Measurements from ENCODE around the gene GJB6. TPM values are rescaled to one million over a fixed set of nuclear protein-coding genes. Genes with fewer than 3 reads are reported as not detected.

Gene GJB6
- total RNA-seq, 1 donor from 2014 or later = not detected

- intact Hi-C loops (cut with DNase I) = no loop called here
- Histone ChIP-seq H3K9me3 (no peaks in the 10 kb centered on the region), H3K36me3 (no peaks in the 10 kb centered on the region), H3K27me3 (no peaks in the 10 kb centered on the region), H3K4me1 (no peaks in the 10 kb centered on the region), H3K27ac (no peak overlapping the region), H3K4me3 (no peak overlapping the region)
- DNase-seq (ENCODE audit: low spot score in 2 of 2) = no peak
- TF ChIP-seq CTCF (IDR thresholded peaks at IDR 0.05) = no peak
Measured at GRCh38 chr13:20254076-20254475, 22.0 kb upstream of the GJB6 start.

- no peak overlapping the region for H3K27ac ChIP-seq
- H3K4me3 ChIP-seq = no peak overlapping the region
- intact Hi-C loops (cut with DNase I) = no loop called here
- no peaks in the 10 kb centered on the region for H3K36me3 ChIP-seq
- TF ChIP-seq CTCF (IDR thresholded peaks at IDR 0.05) = no peak
- H3K27me3 ChIP-seq = no peaks in the 10 kb centered on the region
- no peaks in the 10 kb centered on the region for H3K9me3 ChIP-seq
- DNase-seq (ENCODE audit: low spot score in 2 of 2) = no peak
- H3K4me1 ChIP-seq = no peaks in the 10 kb centered on the region
Measured at GRCh38 chr13:20249913-20250312, 17.8 kb upstream of the GJB6 start.

- Histone ChIP-seq H3K4me3 (no peak overlapping the region), H3K27me3 (no peaks in the 10 kb centered on the region), H3K27ac (no peak overlapping the region), H3K36me3 (no peaks in the 10 kb centered on the region), H3K4me1 (no peaks in the 10 kb centered on the region), H3K9me3 (no peaks in the 10 kb centered on the region)
- intact Hi-C loops (cut with DNase I) = no loop called here
- no peak for TF ChIP-seq CTCF (IDR thresholded peaks at IDR 0.05)
- no peak for DNase-seq (ENCODE audit: low spot score in 2 of 2)
Measured at GRCh38 chr13:20247963-20248362, 15.8 kb upstream of the GJB6 start.

GRCh38 chr13:20247403-20247802, 15.3 kb upstream of the GJB6 start:
- DNase-seq (ENCODE audit: low spot score in 2 of 2) = no peak
- Histone ChIP-seq H3K27ac (no peak overlapping the region), H3K27me3 (no peaks in the 10 kb centered on the region), H3K4me1 (no peaks in the 10 kb centered on the region), H3K4me3 (no peak overlapping the region), H3K9me3 (no peaks in the 10 kb centered on the region), H3K36me3 (no peaks in the 10 kb centered on the region)
- TF ChIP-seq CTCF (IDR thresholded peaks at IDR 0.05) = no peak
- intact Hi-C loops (cut with DNase I) = no loop called here

- no peaks in the 10 kb centered on the region for H3K36me3 ChIP-seq
- no peak overlapping the region for H3K4me3 ChIP-seq
- intact Hi-C loops (cut with DNase I) = no loop called here
- no peak overlapping the region for H3K27ac ChIP-seq
- no peak for TF ChIP-seq CTCF (IDR thresholded peaks at IDR 0.05)
- H3K27me3 ChIP-seq = no peaks in the 10 kb centered on the region
- no peak for DNase-seq (ENCODE audit: low spot score in 2 of 2)
- no peaks in the 10 kb centered on the region for H3K4me1 ChIP-seq
- no peaks in the 10 kb centered on the region for H3K9me3 ChIP-seq
Measured at GRCh38 chr13:20241593-20241992, 9.5 kb upstream of the GJB6 start.

GRCh38 chr13:20239748-20240147, 7.6 kb upstream of the GJB6 start:
- intact Hi-C loops (cut with DNase I) = no loop called here
- Histone ChIP-seq H3K4me1 (no peaks in the 10 kb centered on the region), H3K27me3 (no peaks in the 10 kb centered on the region), H3K4me3 (no peak overlapping the region), H3K36me3 (no peaks in the 10 kb centered on the region), H3K27ac (no peak overlapping the region), H3K9me3 (no peaks in the 10 kb centered on the region)
- no peak for TF ChIP-seq CTCF (IDR thresholded peaks at IDR 0.05)
- DNase-seq (ENCODE audit: low spot score in 2 of 2) = no peak

Data from ascending aorta (tissue), 2 donors.